Cardiac ventricle fibroblast (primary cell): ENCODE measurements around the gene GPN3. TPM values are rescaled to one million over a fixed set of nuclear protein-coding genes. Genes with fewer than 3 reads are reported as not detected.

Source experiments
- total RNA-seq: library from RNA; depleted of rRNA; stranded (reverse); fragments of >200 nt; gene quantifications from 2 replicates; pipeline ENCODE4 v1.2.3, GENCODE V29; 2015

GPN3 gene
- 9.8 and 18.0 TPM in 2 replicates for total RNA-seq

GRCh38 chr12:110468214-110469048 lies at the start of gene GPN3, which contains the start of gene FAM216A:
Gene GPN3, minus strand, starts transcription at chr12:110468257. Its CDS starts 54 bp downstream, at chr12:110468203.
Gene FAM216A, plus strand, starts transcription at chr12:110468845. Its CDS starts 31 bp downstream, at chr12:110468876.

DNA sequence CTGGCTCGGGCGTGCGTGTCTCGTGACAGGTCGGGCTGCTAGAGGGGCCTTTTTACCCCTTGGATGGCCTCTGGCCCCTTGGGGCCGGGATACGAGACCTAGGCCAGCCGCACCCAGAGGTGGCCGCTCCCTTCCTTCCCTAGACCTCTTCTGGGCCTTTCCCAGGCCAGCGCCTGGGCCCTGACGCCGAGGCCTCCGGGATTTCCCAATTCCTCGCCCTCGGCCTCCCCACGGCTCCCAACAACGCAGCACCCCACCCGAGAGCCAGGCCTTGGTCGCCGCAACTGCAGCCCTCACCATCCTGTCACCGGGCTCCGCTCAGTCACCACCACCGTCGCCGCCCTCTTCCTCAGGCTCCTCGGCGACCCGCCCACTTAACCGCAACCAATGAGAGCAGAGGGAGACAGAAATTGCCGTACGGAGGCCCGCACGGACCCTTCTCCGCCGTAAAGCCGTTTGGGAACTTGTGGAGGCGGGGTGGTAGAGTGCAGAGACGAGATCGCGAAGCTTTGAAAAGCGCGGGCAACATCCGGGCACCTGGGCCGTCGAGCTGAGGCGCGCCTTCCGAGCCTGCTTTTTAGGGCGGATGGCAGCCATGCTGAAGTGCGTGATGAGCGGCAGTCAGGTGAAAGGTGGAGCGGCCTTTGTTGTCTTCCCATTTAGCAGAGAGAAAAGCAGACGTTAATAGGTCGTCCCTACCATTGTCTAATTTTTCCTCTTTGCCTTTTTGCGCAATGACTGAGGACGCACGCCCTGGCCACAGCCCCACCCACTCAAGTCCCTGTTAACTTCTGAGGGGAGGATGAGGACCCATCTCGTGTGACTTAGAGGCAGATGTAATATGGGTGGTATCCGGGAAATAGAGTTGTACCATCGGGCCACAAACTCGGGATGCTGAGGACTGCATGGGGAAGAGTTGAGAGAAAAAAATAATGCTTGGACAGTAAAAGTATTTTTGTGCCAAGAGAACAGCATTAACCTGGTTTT lies 34.0 kb upstream of the GPN3 start, which contains the start of the genes RAD9B and VPS29:
Gene RAD9B (plus strand): TSS at position 580 of the 987 bp plus-strand sequence. CDS start 7 bp downstream, at position 587.
Gene VPS29 (minus strand): TSS at position 360 of the 987 bp plus-strand sequence. CDS start 60 bp downstream, at position 300.

DNA sequence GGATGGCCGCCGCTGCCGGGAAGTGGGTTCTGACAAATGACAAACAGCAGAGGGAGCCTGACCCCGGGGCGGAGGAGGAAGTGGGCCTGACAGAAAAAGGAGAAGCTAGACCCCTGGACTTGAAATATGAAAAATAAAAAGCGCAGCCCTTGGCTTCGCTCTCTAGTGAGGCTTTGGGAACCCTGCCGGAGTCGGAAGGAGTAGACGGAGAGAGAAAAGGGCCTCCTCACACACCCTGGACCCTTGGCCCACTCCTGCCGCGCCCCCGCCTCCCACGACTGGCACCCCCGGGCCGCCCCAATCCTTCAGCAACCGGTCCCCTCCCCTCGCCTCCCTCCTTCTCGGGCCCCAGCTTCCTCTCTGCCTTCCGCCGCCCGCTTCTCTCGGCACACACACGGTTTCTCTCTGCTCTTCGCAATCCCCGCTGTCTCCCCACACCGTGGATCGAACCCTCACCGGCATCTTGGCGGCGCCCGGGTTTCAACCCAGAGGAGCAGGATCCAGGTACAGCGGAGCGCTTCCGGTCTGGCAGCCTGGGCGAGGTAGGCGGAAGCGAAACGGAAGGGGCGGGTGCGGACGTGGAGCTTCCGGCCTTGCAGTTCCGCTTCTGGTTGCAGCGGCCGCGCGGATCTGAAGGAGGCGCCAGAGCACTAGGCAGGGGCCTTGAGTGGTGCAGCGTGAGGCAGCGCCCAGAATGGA lies 18.1 kb downstream of the GPN3 start, which contains the start of gene ARPC3:
Gene ARPC3 (minus strand): TSS at position 539 of the 699 bp plus-strand sequence. CDS start 77 bp downstream, at position 462.

GRCh38 chr12:110403146-110403975 lies 64.7 kb downstream of the GPN3 start, which contains the start of gene ANAPC7:
Gene ANAPC7, minus strand, starts transcription at chr12:110403708. Its CDS starts 81 bp downstream, at chr12:110403627.

Other genes starting within 250 kb of the GPN3 start
- 90.5 and 92.3 TPM in 2 replicates for gene ATP2A2, start 187.0 kb downstream of the GPN3 start, total RNA-seq
- gene ANAPC7, start 64.5 kb downstream of the GPN3 start, total RNA-seq, result 27.1 and 28.8 TPM in 2 replicates
- gene ARPC3, start 17.9 kb downstream of the GPN3 start, total RNA-seq, result 414 and 601 TPM in 2 replicates
- gene FAM216A, start 588 bp upstream of the GPN3 start, total RNA-seq, result 13.3 and 13.7 TPM in 2 replicates
- gene VPS29, start 33.9 kb upstream of the GPN3 start, total RNA-seq, result 46.6 and 47.4 TPM in 2 replicates
- gene RAD9B, start 34.1 kb upstream of the GPN3 start, total RNA-seq, result 0.05 TPM in 1 of 2 replicates, not detected in the other
- 5.6 and 6.8 TPM in 2 replicates for gene PPTC7, start 115.1 kb upstream of the GPN3 start, total RNA-seq
- 39.1 and 57.4 TPM in 2 replicates for gene TCTN1, start 145.9 kb upstream of the GPN3 start, total RNA-seq
- gene HVCN1, start 220.9 kb upstream of the GPN3 start, total RNA-seq, result 0.88 and 1.5 TPM in 2 replicates